Measurements from ENCODE around the gene CENPU. TPM values are rescaled to one million over a fixed set of nuclear protein-coding genes. Genes with fewer than 3 reads are reported as not detected.
"Not testable (repeated sequence)": the region's sequence is repeated elsewhere in the genome, so short reads cannot be mapped to it uniquely, and the experiment has no call there.

The CENPU gene
- total RNA-seq (1 to 10 TPM; 1.1 to 3.1 TPM), polyA plus RNA-seq (1 to 10 TPM; 1.2 to 2.5 TPM)
- long read RNA-seq, donor 1, transcript CENPU-201 (13 exons, 1,998 nt) = major isoform, 14 of 14 reads
- long read RNA-seq, donor 1, partial matches to known transcripts = 0 of 14 reads
- long read RNA-seq, donor 1, other reads (novel, unspliced or antisense) = 0 of 14 reads
- long read RNA-seq, donor 2, partial matches to known transcripts = 0 of 1 reads
- long read RNA-seq, donor 2, other reads (novel, unspliced or antisense) = 0 of 1 reads

- peak within 1 kb of the TSS; percentile 31 to 68 for H3K4me3 ChIP-seq (ENCODE audit: low read length in 2 of 2)
Measured at GRCh38 chr4:184733654-184734524, at the start of gene CENPU. Gene CENPU (minus strand): TSS chr4:184734096. CDS start chr4:184734062, 34 bp downstream.

DNA sequence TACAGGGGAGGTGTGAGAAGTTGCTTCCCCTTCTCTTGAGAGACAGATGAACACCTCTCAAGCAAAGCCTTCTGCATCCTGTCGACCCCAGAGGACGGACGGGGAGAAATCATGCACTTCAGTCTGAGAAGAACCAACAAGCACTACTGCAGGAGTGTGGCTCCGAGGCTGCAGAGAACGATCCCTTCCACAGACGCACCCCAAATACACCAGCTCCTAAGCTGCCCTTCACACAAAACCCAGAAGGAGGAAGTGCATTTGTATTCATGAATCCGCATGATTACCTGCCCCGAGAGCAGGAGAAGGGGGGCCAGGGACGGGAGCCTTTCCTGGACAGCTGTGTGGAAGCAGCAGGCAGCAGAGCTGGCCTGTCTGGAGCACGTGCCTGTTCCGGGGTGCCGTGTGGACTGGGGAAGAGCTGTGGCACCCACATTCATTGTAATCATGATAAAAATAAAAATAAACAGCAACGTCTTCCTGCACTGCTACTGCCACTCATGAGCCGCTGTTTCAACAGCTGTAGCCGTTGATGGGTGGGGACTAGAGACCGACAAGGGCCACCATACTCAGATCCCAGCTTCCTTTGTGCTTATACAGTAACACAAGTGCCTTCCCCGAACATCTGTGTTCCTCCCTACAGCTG is 49.0 kb upstream of the CENPU start:
- no peak for ATAC-seq (ENCODE audit: low FRiP score)
- WGBS, 2 donors = 78 to 79% methylated on average over 17 of the region's 17 CpGs

More at GRCh38 chr4:184733654-184734524, at the start of gene CENPU:
- intact Hi-C loops (cut with DNase I) = loop anchor here in 1 of 2 donors (5.0 kb wide), 1 partner anchor 87 kb away; the partner anchor contains the start of genes CASP3 and PRIMPOL
- ATAC-seq (ENCODE audit: low FRiP score) = peak; percentile 100
- Histone ChIP-seq H3K4me1 (ENCODE audit: control insufficient read depth in 1 of 2, insufficient read depth in 2 of 2, low read length in 2 of 2) (no peaks in the 10 kb centered on the region), H3K27ac (ENCODE audit: low read depth in 1 of 2, low read length in 2 of 2) (no peak within 1 kb of the TSS), H3K36me3 (ENCODE audit: control insufficient read depth in 1 of 2, insufficient read depth in 2 of 2, low read length in 1 of 2) (no peaks in the 10 kb centered on the region), H3K27me3 (ENCODE audit: control insufficient read depth in 1 of 2, insufficient read depth in 2 of 2, low read length in 1 of 2) (no peaks in the 10 kb centered on the region), H3K9me3 (ENCODE audit: control insufficient read depth, low read length) (no peaks in the 10 kb centered on the region)
- WGBS, 2 donors = 0% methylated on average over 67 to 69 of the region's 69 CpGs
- DNase-seq = peak; percentile 97 to 98

GRCh38 chr4:184779160-184779559 is 45.3 kb upstream of the CENPU start:
- ATAC-seq (ENCODE audit: low FRiP score); H3K27me3 ChIP-seq (ENCODE audit: control insufficient read depth in 1 of 2, insufficient read depth in 2 of 2, low read length in 1 of 2); H3K4me3 ChIP-seq (ENCODE audit: low read length in 2 of 2); H3K9me3 ChIP-seq (ENCODE audit: control insufficient read depth, low read length); H3K27ac ChIP-seq (ENCODE audit: low read depth in 1 of 2, low read length in 2 of 2); H3K36me3 ChIP-seq (ENCODE audit: control insufficient read depth in 1 of 2, insufficient read depth in 2 of 2, low read length in 1 of 2); H3K4me1 ChIP-seq (ENCODE audit: control insufficient read depth in 1 of 2, insufficient read depth in 2 of 2, low read length in 2 of 2); DNase-seq; intact Hi-C loops (cut with DNase I): not testable (repeated sequence)
- 94% methylated on average over 4 of the region's 4 CpGs for WGBS, 2 donors

More for the DNA sequence above, 49.0 kb upstream of the CENPU start:
- no peak overlapping the region for H3K4me3 ChIP-seq (ENCODE audit: low read length in 2 of 2)
- peak in 1 of 2 donors; percentile 53 for DNase-seq
- H3K9me3 ChIP-seq (ENCODE audit: control insufficient read depth, low read length) = no peaks in the 10 kb centered on the region
- peaks cover 0 to 3% of the 10 kb centered on the region in 2 donors for H3K36me3 ChIP-seq (ENCODE audit: control insufficient read depth in 1 of 2, insufficient read depth in 2 of 2, low read length in 1 of 2)
- no peaks in the 10 kb centered on the region for H3K4me1 ChIP-seq (ENCODE audit: control insufficient read depth in 1 of 2, insufficient read depth in 2 of 2, low read length in 2 of 2)
- H3K27ac ChIP-seq (ENCODE audit: low read depth in 1 of 2, low read length in 2 of 2) = no peak overlapping the region
- no peaks in the 10 kb centered on the region for H3K27me3 ChIP-seq (ENCODE audit: control insufficient read depth in 1 of 2, insufficient read depth in 2 of 2, low read length in 1 of 2)
- intact Hi-C loops (cut with DNase I) = no loop called here

DNA sequence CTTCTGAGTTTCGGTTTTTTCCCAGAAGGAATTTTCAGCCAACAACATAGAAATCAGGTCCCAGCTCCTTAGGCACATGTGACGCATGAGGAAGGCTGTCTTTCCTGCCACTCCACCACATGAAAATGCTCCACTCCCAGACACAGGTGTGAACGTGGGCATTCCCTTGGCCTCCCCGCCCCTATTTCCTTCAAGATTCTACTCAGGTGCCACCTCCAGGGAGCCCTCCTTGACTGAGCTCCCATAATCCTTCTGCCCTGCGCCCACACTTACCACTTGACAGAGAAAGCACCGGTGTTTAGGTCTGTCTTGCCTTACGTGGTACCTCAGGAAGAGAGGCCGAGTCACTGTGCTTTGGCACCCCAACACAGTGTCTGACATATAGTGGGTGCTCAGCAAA is 44.4 kb upstream of the CENPU start:
- ATAC-seq (ENCODE audit: low FRiP score) (no peak), DNase-seq (no peak)
- intact Hi-C loops (cut with DNase I) = no loop called here
- no peaks in the 10 kb centered on the region for H3K27me3 ChIP-seq (ENCODE audit: control insufficient read depth in 1 of 2, insufficient read depth in 2 of 2, low read length in 1 of 2)
- no peak overlapping the region for H3K27ac ChIP-seq (ENCODE audit: low read depth in 1 of 2, low read length in 2 of 2)
- H3K36me3 ChIP-seq (ENCODE audit: control insufficient read depth in 1 of 2, insufficient read depth in 2 of 2, low read length in 1 of 2) = peaks cover 0 to 2% of the 10 kb centered on the region in 2 donors
- WGBS, 2 donors = 79 to 82% methylated on average over 8 of the region's 8 CpGs
- no peaks in the 10 kb centered on the region for H3K9me3 ChIP-seq (ENCODE audit: control insufficient read depth, low read length)
- no peak overlapping the region for H3K4me3 ChIP-seq (ENCODE audit: low read length in 2 of 2)
- no peaks in the 10 kb centered on the region for H3K4me1 ChIP-seq (ENCODE audit: control insufficient read depth in 1 of 2, insufficient read depth in 2 of 2, low read length in 2 of 2)

DNA sequence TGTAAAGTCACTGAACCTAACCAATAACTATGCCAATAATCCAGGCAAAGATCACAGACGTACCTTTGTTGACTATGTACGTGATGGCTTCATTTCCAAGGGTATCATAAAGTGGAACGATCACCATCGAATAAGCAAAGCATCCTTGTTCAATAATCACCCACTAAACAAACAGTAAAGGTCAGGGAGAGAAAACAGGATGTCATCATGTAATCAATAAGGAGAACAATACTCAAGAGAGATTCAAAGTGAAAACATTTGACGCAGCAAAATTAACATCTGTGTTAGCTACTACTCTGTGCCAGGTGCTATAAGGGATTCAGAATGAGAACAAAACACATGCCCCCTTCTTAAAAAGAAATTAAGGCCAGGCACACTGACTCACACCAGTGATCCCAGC is 42.9 kb upstream of the CENPU start:
- no peak overlapping the region for H3K4me3 ChIP-seq (ENCODE audit: low read length in 2 of 2)
- WGBS, 2 donors = 83 to 89% methylated on average over 5 of the region's 5 CpGs
- intact Hi-C loops (cut with DNase I) = no loop called here
- peaks cover 2 to 8% of the 10 kb centered on the region in 2 donors for H3K36me3 ChIP-seq (ENCODE audit: control insufficient read depth in 1 of 2, insufficient read depth in 2 of 2, low read length in 1 of 2)
- no peak overlapping the region for H3K27ac ChIP-seq (ENCODE audit: low read depth in 1 of 2, low read length in 2 of 2)
- ATAC-seq (ENCODE audit: low FRiP score) (no peak), DNase-seq (no peak)
- no peaks in the 10 kb centered on the region for H3K27me3 ChIP-seq (ENCODE audit: control insufficient read depth in 1 of 2, insufficient read depth in 2 of 2, low read length in 1 of 2)
- no peaks in the 10 kb centered on the region for H3K4me1 ChIP-seq (ENCODE audit: control insufficient read depth in 1 of 2, insufficient read depth in 2 of 2, low read length in 2 of 2)
- no peaks in the 10 kb centered on the region for H3K9me3 ChIP-seq (ENCODE audit: control insufficient read depth, low read length)

GRCh38 chr4:184775854-184776555 is 42.1 kb upstream of the CENPU start:
- H3K36me3 ChIP-seq (ENCODE audit: control insufficient read depth in 1 of 2, insufficient read depth in 2 of 2, low read length in 1 of 2) = peaks cover 4 to 8% of the 10 kb centered on the region in 2 donors
- no peak for ATAC-seq (ENCODE audit: low FRiP score)
- H3K4me1 ChIP-seq (ENCODE audit: control insufficient read depth in 1 of 2, insufficient read depth in 2 of 2, low read length in 2 of 2) = no peaks in the 10 kb centered on the region
- no peak overlapping the region for H3K27ac ChIP-seq (ENCODE audit: low read depth in 1 of 2, low read length in 2 of 2)
- no peak overlapping the region for H3K4me3 ChIP-seq (ENCODE audit: low read length in 2 of 2)
- no peaks in the 10 kb centered on the region for H3K27me3 ChIP-seq (ENCODE audit: control insufficient read depth in 1 of 2, insufficient read depth in 2 of 2, low read length in 1 of 2)
- H3K9me3 ChIP-seq (ENCODE audit: control insufficient read depth, low read length) = no peaks in the 10 kb centered on the region
- intact Hi-C loops (cut with DNase I) = no loop called here
- 43 to 52% methylated on average over 13 of the region's 13 CpGs for WGBS, 2 donors
- no peak for DNase-seq

DNA sequence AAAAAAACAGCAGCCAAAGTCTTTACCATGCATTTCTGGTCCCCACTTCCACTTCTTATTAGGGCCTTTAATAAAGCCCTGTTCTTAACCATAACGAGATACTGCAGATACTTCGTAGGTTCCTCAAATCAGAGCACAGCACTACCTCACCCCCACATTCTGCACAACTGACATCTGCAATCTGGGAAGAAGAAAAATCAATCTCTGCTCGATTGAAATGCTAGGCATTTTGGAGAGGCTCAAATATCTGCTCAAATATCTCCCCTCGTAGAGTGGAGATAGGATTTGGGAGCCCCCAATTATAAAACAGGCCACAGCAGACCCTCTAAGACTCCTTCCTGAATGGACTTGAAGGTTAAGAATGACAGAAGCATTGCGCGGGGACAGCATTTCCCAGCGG is 40.3 kb upstream of the CENPU start:
- Histone ChIP-seq H3K9me3 (ENCODE audit: control insufficient read depth, low read length) (no peaks in the 10 kb centered on the region), H3K27ac (ENCODE audit: low read depth in 1 of 2, low read length in 2 of 2) (no peak overlapping the region), H3K4me1 (ENCODE audit: control insufficient read depth in 1 of 2, insufficient read depth in 2 of 2, low read length in 2 of 2) (no peaks in the 10 kb centered on the region), H3K27me3 (ENCODE audit: control insufficient read depth in 1 of 2, insufficient read depth in 2 of 2, low read length in 1 of 2) (no peaks in the 10 kb centered on the region), H3K4me3 (ENCODE audit: low read length in 2 of 2) (no peak overlapping the region), H3K36me3 (ENCODE audit: control insufficient read depth in 1 of 2, insufficient read depth in 2 of 2, low read length in 1 of 2) (peaks cover 7 to 8% of the 10 kb centered on the region in 2 donors)
- intact Hi-C loops (cut with DNase I) = no loop called here
- DNase-seq = no peak
- no peak for ATAC-seq (ENCODE audit: low FRiP score)
- whole genome bisulfite sequencing, 2 donors = 96 to 98% methylated on average over 7 of the region's 7 CpGs

- peaks cover 11 to 18% of the 10 kb centered on the region in 2 donors for H3K36me3 ChIP-seq (ENCODE audit: control insufficient read depth in 1 of 2, insufficient read depth in 2 of 2, low read length in 1 of 2)
- WGBS, 2 donors = 81 to 83% methylated on average over 1 of the region's 1 CpG
- H3K9me3 ChIP-seq (ENCODE audit: control insufficient read depth, low read length) = no peaks in the 10 kb centered on the region
Measured at GRCh38 chr4:184771416-184771815, 37.5 kb upstream of the CENPU start.

More at GRCh38 chr4:184771416-184771815, 37.5 kb upstream of the CENPU start:
- no peaks in the 10 kb centered on the region for H3K4me1 ChIP-seq (ENCODE audit: control insufficient read depth in 1 of 2, insufficient read depth in 2 of 2, low read length in 2 of 2)
- DNase-seq = no peak
- H3K27me3 ChIP-seq (ENCODE audit: control insufficient read depth in 1 of 2, insufficient read depth in 2 of 2, low read length in 1 of 2) = no peaks in the 10 kb centered on the region
- ATAC-seq (ENCODE audit: low FRiP score) = no peak
- intact Hi-C loops (cut with DNase I) = no loop called here
- no peak overlapping the region for H3K4me3 ChIP-seq (ENCODE audit: low read length in 2 of 2)
- H3K27ac ChIP-seq (ENCODE audit: low read depth in 1 of 2, low read length in 2 of 2) = no peak overlapping the region
